Left ventricle myocardium inferior (tissue), 1 donor: Measurements from ENCODE around the gene PTPMT1. TPM values are rescaled to one million over a fixed set of nuclear protein-coding genes. Genes with fewer than 3 reads are reported as not detected.
A peak's percentile ranks its signal among the peaks of the same experiment; 100 is the strongest.

ENCODE experiments used
- DNase-seq: peaks from one replicate; pipeline ENCODE4 v3.0.0-alpha.2; 2020
- H3K27ac ChIP-seq: fragments of 200-600 bp; replicated peaks from 2 replicates; pipeline ENCODE4 v1.8.0; 2021
- H3K27me3 ChIP-seq: fragments of 200-600 bp; 2 replicates; pipeline ENCODE4 v1.8.0; 2021; ENCODE audit warnings: low read depth
- H3K36me3 ChIP-seq: fragments of 200-600 bp; 2 replicates; pipeline ENCODE4 v1.8.0; 2021
- H3K4me1 ChIP-seq: fragments of 200-600 bp; 2 replicates; pipeline ENCODE4 v1.8.0; 2021
- H3K4me3 ChIP-seq: fragments of 200-600 bp; 2 replicates; pipeline ENCODE4 v1.8.0; 2021; ENCODE audit warnings: mild to moderate bottlenecking, moderate library complexity
- H3K9me3 ChIP-seq: fragments of 200-600 bp; replicated peaks from 2 replicates; pipeline ENCODE4 v1.8.0; 2021
- CTCF ChIP-seq: fragments of 200-600 bp; IDR thresholded peaks from 2 replicates; pipeline ENCODE4 v1.8.0; 2021; ENCODE audit warnings: antibody characterized with exemption, mild to moderate bottlenecking, borderline replicate concordance
- intact Hi-C: fragments of 100-400 bp; cut with micrococcal nuclease; formaldehyde crosslinking; loops from one replicate; pipeline ENCODE4 v1.11.0; 2022
- total RNA-seq: library from RNA; stranded (reverse); fragmentation: NEBNext Ultra II Directional; extraction: Animal tissue kit (Norgen Biotek cat#: 25700); gene quantifications from one replicate; pipeline ENCODE4 v1.2.1, GENCODE V29; 2021
- donor health status: DM: no; HTN: yes; CAD: no; lungs with severe emphysema.

Gene PTPMT1
- total RNA-seq, 1 donor from 2014 or later, result 23.6 TPM

- intact Hi-C loops, result no loop called here
- no peak for DNase-seq
- Histone ChIP-seq H3K36me3 (peaks cover 54% of the 10 kb centered on the region), H3K4me3 (no peak overlapping the region), H3K27me3 (no peaks in the 10 kb centered on the region), H3K4me1 (peaks cover 44% of the 10 kb centered on the region), H3K9me3 (no peaks in the 10 kb centered on the region), H3K27ac (no peak overlapping the region)
- no peak for TF ChIP-seq CTCF
These were observed 5.4 kb downstream of the PTPMT1 start for GRCh38 chr11:47570651-47571356.

GRCh38 chr11:47571357-47571729 is 5.9 kb downstream of the PTPMT1 start:
- H3K4me1 ChIP-seq, result peaks cover 39% of the 10 kb centered on the region
- DNase-seq, result no peak
- TF ChIP-seq CTCF, result no peak
- H3K4me3 ChIP-seq, result no peak overlapping the region
- H3K36me3 ChIP-seq, result peaks cover 56% of the 10 kb centered on the region
- intact Hi-C loops, result no loop called here
- H3K27ac ChIP-seq, result no peak overlapping the region
- H3K9me3 ChIP-seq, result no peaks in the 10 kb centered on the region
- no peaks in the 10 kb centered on the region for H3K27me3 ChIP-seq

GRCh38 chr11:47571895-47572294 is 6.5 kb downstream of the PTPMT1 start:
- no peak for DNase-seq

GRCh38 chr11:47572715-47573255 is 7.4 kb downstream of the PTPMT1 start:
- intact Hi-C loops, result no loop called here
- Histone ChIP-seq H3K4me3 (no peak overlapping the region), H3K4me1 (peaks cover 44% of the 10 kb centered on the region), H3K27me3 (no peaks in the 10 kb centered on the region), H3K9me3 (no peaks in the 10 kb centered on the region), H3K36me3 (peaks cover 65% of the 10 kb centered on the region), H3K27ac (peak overlapping the region; percentile 62)
- no peak for DNase-seq
- no peak for TF ChIP-seq CTCF

More at GRCh38 chr11:47571895-47572294, 6.5 kb downstream of the PTPMT1 start:
- Histone ChIP-seq H3K9me3 (no peaks in the 10 kb centered on the region), H3K36me3 (peaks cover 57% of the 10 kb centered on the region), H3K27ac (peak overlapping the region; percentile 62), H3K4me3 (no peak overlapping the region), H3K4me1 (peaks cover 36% of the 10 kb centered on the region), H3K27me3 (no peaks in the 10 kb centered on the region)
- intact Hi-C loops, result no loop called here
- TF ChIP-seq CTCF, result no peak

GRCh38 chr11:47573321-47573720 is 7.9 kb downstream of the PTPMT1 start:
- TF ChIP-seq CTCF, result no peak
- no peaks in the 10 kb centered on the region for H3K9me3 ChIP-seq

More at GRCh38 chr11:47573321-47573720, 7.9 kb downstream of the PTPMT1 start:
- H3K27me3 ChIP-seq, result no peaks in the 10 kb centered on the region
- peaks cover 65% of the 10 kb centered on the region for H3K36me3 ChIP-seq
- H3K4me1 ChIP-seq, result peaks cover 50% of the 10 kb centered on the region
- no peak overlapping the region for H3K4me3 ChIP-seq
- H3K27ac ChIP-seq, result peak overlapping the region; percentile 62
- intact Hi-C loops, result no loop called here
- DNase-seq, result peak; percentile 51
